ENCODE measurements around the gene HUWE1. TPM values are rescaled to one million over a fixed set of nuclear protein-coding genes. Genes with fewer than 3 reads are reported as not detected.

The HUWE1 gene
- total RNA-seq, 2 donors from 2014 or later: 102 to 169 TPM

DNA sequence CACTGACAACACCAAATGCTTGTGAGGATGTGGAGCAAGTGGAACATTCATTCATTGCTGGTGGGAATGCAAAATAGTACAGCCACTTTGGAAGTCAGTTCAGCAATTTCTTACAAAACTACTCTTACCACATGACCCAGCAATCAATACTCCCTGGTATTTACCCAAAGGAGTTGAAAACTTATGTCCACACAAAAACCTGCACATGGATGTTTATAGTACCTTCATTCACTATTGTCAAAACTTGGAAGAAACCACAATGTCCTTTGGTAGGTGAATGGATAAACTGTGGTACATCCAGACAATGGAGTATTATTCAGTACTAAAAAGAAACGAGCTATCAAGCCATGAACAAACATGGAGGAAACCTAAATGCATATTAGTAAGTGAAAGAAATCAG lies 27.5 kb downstream of the HUWE1 start:
- Histone ChIP-seq H3K27ac (no peak overlapping the region), H3K9me3 (no peaks in the 10 kb centered on the region), H3K4me1 (ENCODE audit: control insufficient read depth in 1 of 2, low read depth in 2 of 2) (no peaks in the 10 kb centered on the region), H3K27me3 (replicated peaks; ENCODE audit: insufficient read depth) (no peaks in the 10 kb centered on the region), H3K4me3 (no peak overlapping the region), H3K36me3 (peaks cover 3% of the 10 kb centered on the region)
- DNase-seq (ENCODE audit: low spot score) (no peak), ATAC-seq (ENCODE audit: insufficient number of reproducible peaks, low FRiP score, low read depth) (no peak)
- no peak for TF ChIP-seq CTCF (IDR thresholded peaks at IDR 0.05)

DNA sequence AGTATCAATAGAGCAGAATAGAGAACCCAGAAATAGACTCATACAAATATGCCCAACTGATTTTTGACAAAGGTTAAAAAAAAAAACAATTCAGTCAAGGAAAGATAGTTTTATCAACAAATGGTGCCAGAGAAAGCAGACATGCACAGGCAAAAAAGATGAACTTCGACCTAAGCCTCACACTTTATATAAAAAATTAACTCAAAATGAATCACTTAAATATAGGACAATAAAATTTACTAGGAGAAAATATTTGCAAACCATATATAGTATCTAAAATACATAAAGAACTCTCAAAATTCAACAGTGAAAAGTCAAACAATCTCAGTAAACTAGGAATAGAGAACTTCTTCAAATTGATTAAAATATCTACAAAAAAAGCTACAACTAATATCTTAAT lies 29.7 kb downstream of the HUWE1 start:
- H3K36me3 ChIP-seq: no peaks in the 10 kb centered on the region
- no peak overlapping the region for H3K4me3 ChIP-seq
- no peak for TF ChIP-seq CTCF (IDR thresholded peaks at IDR 0.05)
- H3K27ac ChIP-seq: no peak overlapping the region
- ATAC-seq (ENCODE audit: insufficient number of reproducible peaks, low FRiP score, low read depth) (no peak), DNase-seq (ENCODE audit: low spot score) (no peak)
- no peaks in the 10 kb centered on the region for H3K4me1 ChIP-seq (ENCODE audit: control insufficient read depth in 1 of 2, low read depth in 2 of 2)
- no peaks in the 10 kb centered on the region for H3K27me3 ChIP-seq (replicated peaks; ENCODE audit: insufficient read depth)
- H3K9me3 ChIP-seq: no peaks in the 10 kb centered on the region

DNA sequence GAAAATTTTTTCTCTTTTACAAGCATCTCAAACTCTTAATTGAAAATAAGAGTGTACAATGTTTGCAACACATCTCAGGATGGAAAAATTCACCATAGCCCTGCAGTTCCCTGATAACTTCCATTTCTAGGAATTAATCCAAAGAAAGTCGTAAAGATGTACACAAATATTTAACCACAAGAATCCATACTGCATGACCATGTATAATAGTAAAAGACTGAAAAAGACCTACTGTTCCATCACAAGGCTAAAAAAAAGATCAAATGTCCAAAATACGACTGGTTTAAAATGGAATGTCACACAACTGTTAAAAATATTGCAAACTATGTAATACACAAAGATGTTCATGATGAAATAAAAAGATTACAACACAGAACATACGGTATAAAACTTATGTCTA lies 32.1 kb downstream of the HUWE1 start:
- Histone ChIP-seq H3K27me3 (replicated peaks; ENCODE audit: insufficient read depth) (no peaks in the 10 kb centered on the region), H3K4me3 (no peak overlapping the region), H3K4me1 (ENCODE audit: control insufficient read depth in 1 of 2, low read depth in 2 of 2) (no peaks in the 10 kb centered on the region), H3K27ac (no peak overlapping the region), H3K9me3 (no peaks in the 10 kb centered on the region), H3K36me3 (no peaks in the 10 kb centered on the region)
- no peak for TF ChIP-seq CTCF (IDR thresholded peaks at IDR 0.05)
- DNase-seq (ENCODE audit: low spot score): no peak
- ATAC-seq (ENCODE audit: insufficient number of reproducible peaks, low FRiP score, low read depth): no peak

- DNase-seq (ENCODE audit: low spot score) (no peak), ATAC-seq (ENCODE audit: insufficient number of reproducible peaks, low FRiP score, low read depth) (no peak)
- Histone ChIP-seq H3K27ac (no peak overlapping the region), H3K36me3 (peaks cover 15% of the 10 kb centered on the region), H3K9me3 (no peaks in the 10 kb centered on the region), H3K27me3 (replicated peaks; ENCODE audit: insufficient read depth) (no peaks in the 10 kb centered on the region), H3K4me3 (no peak overlapping the region), H3K4me1 (ENCODE audit: control insufficient read depth in 1 of 2, low read depth in 2 of 2) (no peaks in the 10 kb centered on the region)
- TF ChIP-seq CTCF (IDR thresholded peaks at IDR 0.05): no peak
These were observed 41.8 kb downstream of the HUWE1 start for GRCh38 chrX:53644751-53645150.

DNA sequence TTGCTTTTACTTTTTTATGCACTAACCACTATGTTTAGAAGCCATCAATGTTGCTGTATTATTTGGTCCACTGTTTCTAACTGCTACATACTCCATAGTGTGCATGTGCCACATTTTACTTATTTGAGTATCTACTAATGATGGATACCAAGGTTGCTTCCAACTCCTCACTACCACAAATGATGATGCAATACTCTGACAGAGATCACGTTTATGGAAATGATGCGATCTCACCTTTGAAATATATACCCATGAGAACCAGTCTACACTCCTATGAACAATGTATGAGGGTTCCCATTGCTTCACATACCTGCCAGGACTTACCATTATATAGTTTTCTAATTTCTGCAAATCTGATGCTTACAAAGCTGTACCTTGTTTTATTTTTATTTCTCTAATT lies 44.2 kb downstream of the HUWE1 start:
- Histone ChIP-seq H3K4me3 (no peak overlapping the region), H3K4me1 (ENCODE audit: control insufficient read depth in 1 of 2, low read depth in 2 of 2) (no peaks in the 10 kb centered on the region), H3K9me3 (no peaks in the 10 kb centered on the region), H3K27me3 (replicated peaks; ENCODE audit: insufficient read depth) (no peaks in the 10 kb centered on the region), H3K36me3 (peaks cover 6% of the 10 kb centered on the region), H3K27ac (no peak overlapping the region)
- DNase-seq (ENCODE audit: low spot score): no peak
- no peak for TF ChIP-seq CTCF (IDR thresholded peaks at IDR 0.05)
- ATAC-seq (ENCODE audit: insufficient number of reproducible peaks, low FRiP score, low read depth): no peak
